Activated CD8-positive, alpha-beta memory T cell treated with anti-CD3 and anti-CD28 coated beads, Interleukin-2, amount 50 U/mL, for 24 hours (primary cell): ENCODE data around the gene AP1G2.

Source experiments
- DNase-seq: peaks from one replicate; pipeline ENCODE4 v3.0.0-alpha.2; 2020; ENCODE audit errors: extremely low read depth

Gene AP1G2

DNA sequence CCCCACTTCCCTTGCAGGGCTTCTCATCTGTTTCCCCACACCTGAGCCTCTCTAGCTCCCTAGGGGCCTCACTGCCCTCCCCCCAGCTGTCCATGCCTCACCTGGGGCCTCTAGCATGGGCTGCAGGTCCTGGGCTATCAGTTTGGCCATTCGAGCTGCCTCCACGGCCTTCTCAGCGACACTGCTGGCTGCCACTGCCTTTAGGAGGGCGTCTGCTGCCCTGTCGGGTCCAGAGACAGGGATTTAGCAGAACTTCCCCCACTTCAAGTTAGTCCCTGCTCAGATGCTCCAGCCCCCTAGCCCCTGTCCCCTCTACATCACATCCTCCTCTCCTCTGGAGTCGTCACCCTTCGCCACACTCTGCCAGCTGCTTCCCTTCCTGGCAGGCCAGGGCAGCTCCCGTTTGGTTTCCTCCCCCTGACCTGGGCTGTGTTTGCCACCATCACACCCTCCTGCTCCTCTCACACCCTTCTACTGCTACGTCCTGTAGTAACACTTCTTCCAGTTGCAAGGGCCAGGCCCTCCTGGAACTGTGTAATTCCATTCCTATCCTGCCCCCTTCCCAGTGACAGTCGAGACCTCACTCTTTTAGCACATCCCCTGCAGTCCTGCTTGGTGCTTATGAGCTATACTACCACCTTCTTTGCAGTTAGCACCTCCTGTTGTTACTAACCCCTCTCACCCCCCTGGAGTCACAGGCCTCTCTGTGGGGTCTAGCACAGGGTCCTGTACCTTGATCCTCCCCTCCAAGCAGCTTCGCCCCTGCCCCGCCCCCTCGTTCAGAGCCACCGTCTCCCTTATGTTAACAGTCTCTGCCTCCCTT lies 4.3 kb upstream of the AP1G2 start:
- DNase-seq, result no peak

GRCh38 chr14:23570806-23571483 lies 3.4 kb upstream of the AP1G2 start:
- DNase-seq, result no peak

- no peak for DNase-seq
Observed at GRCh38 chr14:23569443-23570151, 2.0 kb upstream of the AP1G2 start.

DNA sequence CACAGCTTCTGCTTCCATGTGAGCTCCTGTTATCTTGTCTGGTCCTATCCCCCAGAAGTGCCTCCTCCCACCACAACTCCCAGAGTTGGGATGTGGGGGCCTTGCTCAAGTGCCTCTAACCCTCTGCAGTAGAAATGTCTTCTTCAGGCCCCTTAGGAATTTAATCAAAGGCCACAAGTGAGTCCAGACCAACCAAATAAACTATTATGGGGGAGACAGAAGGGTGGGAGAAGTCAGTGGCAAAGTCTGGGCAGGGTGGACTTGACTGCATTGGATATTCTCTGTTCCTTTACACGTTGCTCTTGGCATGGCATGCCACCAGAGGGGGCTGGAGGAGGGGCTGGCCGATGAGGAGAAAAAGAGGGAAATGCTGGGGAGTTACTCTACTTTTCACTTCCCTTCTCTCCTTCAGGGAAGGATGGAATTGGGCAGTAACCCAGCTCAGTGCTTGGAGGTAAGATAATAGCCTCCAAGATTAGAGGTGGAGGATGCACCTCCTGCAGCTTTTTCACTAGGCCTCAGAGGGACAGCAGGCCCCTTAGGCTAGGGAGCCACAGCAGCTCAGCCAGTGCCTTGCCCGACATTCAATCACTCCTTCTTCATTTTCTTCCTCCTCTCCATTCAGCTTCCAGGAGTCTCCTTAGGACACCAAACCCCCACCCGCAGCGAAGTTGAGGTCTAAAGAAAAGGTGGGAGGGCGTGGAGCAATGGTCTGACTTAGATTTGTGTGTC lies 1.2 kb upstream of the AP1G2 start:
- DNase-seq, result no peak

GRCh38 chr14:23568021-23568599 lies 519 bp upstream of the AP1G2 start:
- no peak for DNase-seq

DNA sequence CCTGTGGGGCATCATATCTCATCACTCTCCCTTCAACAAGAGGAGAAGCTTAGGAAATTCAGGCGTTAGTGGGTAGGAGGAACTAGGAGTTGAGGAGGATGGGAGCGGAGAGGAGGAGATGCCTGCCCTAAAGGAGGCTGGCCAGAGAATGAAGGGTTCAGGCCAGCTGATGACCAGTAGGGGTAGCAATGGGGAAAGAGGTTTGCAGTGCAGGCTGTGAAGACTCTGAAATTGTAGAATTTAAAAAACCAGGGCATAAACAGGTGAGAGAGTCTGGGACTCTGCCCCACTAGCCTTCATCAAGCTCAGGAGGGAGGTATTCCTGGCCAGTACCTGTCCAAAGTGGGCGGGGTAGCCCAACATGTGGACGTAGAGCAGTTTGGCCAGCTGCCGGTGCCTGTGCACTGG lies 809 bp downstream of the AP1G2 start:
- no peak for DNase-seq

DNA sequence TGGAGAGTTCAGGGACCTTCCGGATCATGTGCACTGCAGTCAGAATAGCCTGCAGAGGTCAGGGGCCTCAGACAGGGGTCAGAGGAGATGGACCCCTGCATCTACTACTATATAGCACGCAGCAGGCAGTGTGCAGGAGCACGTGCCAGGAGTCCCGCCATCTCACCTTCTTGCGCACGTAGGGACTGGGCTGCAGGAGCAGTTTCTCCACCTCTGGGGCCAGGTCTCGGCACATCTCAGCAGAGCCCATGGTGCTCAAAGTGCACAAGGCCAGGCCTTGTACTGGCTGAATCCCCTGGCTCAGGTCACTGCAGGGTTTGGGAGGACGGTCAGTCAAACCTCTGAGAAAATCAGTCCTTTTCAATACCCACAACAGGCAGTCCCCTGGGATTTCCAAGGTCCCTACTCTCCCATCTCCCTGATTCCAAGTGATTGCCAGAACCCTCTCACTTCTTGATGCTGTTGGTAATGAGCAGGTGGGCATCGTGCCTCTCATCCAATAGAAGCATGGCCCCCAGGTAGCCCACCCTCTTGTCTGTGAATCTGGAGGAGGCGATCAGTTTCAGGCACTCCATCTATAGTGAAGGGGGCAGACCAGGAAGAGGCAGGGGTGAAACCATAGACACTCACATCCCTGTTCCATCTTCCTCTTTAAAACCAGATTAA lies 1.3 kb downstream of the AP1G2 start:
- DNase-seq, result no peak

DNA sequence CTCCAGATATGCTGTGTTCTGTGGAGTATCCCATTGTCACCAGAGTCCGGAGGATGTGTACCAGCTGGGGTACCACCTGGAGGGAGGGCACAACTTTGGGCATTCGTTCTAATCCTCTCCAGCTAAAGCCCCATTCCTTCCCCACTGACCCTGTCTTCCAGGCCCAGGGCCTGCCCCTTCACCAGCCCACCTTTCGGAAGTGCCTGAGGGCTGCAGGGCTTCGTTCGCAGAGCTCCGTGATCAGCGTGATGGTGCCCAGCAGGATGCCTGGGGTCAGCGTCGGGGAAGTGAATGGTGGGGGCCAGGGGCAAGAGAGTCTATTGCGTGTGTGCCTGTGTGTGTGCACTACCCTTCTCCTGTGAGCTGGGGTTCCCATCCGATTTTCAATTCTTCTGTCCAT lies 2.0 kb downstream of the AP1G2 start:
- DNase-seq, result no peak

DNA sequence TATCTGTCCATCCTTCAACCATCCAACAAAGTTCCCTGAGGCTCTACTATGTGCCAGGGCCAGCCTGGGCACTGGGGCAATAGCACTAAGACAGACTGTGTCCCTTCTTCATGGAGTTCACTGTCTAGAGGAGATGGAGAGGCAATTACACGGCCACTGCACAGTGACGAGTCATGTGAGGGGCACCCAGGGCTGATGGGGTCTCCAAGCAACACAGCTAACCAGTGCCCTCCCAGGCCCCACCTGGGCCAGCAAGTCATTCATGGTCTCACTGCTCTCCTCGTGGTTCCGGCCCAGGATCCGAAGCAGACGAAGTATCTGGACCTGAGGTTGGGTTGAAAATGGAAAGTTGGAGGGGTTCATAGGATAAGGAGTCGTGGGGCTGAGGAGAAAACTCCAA lies 2.7 kb downstream of the AP1G2 start:
- DNase-seq, result no peak

DNA sequence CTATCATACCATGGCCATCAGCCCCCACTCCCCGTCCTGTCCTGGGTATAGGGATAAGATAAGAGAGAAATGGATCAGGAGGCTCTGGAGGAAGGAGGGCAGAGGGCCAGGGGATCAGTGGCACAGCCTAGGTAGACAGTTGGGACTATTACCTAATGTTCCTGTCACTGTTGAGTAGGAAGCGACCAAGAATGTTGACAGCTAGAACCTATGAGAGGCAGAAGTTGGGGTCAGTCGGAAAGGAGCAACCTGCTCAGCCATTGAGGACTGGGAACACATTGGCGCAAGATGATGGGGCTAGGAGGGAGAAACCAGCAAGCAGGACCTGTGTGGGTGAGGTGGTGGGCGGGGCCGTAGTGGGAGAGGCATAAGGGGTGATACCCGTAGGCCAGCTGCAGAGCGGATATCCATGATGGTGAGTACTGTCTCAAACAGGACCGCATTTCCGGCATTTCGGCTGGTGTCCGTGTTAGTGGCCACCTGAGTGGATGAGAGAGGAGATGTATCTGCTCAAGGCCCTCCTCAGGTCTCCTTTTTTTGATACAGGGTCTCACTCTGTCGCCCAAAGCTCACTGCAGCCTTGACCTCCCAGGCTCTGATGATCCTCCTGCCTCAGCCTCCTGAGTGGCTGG lies 3.3 kb downstream of the AP1G2 start:
- no peak for DNase-seq

DNA sequence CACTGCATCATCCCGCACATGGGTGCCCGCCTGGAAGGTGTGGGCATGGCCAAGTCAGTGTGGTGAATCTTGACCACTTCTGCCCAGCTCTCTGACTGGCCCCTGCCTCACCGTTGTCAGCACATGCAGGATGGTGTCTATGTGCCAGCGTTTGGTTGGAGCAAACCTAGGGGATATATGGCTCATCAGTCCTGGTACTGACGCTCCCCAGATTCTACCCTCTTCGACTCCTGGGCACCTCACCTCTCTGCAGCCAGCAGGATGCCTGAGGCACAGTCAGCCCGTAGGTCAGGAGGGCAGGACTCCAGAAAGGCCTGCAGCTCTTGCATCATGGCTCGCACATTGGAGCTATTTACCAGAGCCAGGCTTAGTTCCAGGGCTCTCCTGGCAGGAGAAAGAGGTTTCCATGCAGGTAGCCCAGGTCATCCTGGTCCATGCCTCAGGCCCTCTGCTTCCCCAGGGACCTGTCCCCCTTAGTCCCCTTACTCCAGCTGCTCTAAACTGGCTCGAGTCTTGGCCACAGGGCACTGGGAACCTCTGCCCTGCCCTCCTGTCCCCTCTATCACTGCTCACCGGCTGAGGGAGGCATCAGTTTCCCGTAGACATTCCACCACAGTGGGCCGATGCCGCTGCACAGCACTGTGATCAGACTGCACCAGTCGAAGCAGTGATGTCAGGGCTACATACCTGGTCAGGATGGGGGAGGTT lies 4.0 kb downstream of the AP1G2 start:
- DNase-seq, result no peak

- no peak for DNase-seq
Observed at GRCh38 chr14:23562822-23563472, 4.6 kb downstream of the AP1G2 start.

DNA sequence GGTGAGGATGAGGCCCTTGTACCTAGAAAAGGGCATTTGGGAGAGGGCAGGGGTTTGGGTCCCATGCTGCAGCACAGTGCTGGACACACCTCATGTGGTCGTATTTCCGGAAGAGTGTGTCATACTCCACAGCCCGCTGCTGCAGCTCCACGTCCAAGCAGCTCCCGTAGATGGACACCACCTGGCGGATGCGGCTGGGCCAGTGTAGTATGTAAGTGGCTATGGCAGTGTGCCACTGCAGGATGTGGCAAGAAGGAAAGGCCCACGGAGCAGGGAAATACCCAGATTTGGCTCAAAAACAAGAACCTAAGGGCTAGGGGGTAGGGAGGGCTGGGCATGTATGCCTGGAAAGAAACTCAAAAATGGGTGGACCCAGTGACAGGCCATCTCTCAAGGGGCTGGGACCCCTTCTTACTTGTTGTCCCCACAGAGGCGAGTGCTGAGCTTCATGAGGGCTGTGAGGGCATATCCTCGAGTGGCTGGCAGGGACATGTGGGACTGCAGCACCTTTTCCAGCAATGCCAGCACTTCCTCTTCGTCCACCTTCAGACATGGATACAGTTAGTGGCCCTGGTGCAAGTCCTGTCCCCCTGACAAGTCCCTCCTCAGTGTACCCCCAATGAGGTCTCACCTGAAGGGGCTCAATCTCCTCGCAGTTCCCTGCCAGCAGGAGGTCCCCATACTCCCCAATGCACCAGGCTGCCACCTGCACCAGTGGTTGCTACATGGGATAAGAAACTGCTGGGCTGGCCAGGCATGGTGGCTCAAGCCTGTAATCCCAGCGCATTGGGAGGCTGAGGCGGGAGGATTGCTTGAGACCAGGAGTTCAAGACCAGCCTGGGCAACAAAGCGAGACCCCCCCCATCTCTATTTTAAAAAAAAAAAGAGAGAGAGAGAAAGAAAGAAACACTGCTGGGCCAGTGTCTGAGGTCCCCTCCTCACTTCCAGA lies 5.4 kb downstream of the AP1G2 start:
- DNase-seq, result no peak

- no peak for DNase-seq
Observed at GRCh38 chr14:23561259-23561658, 6.3 kb downstream of the AP1G2 start.

DNA sequence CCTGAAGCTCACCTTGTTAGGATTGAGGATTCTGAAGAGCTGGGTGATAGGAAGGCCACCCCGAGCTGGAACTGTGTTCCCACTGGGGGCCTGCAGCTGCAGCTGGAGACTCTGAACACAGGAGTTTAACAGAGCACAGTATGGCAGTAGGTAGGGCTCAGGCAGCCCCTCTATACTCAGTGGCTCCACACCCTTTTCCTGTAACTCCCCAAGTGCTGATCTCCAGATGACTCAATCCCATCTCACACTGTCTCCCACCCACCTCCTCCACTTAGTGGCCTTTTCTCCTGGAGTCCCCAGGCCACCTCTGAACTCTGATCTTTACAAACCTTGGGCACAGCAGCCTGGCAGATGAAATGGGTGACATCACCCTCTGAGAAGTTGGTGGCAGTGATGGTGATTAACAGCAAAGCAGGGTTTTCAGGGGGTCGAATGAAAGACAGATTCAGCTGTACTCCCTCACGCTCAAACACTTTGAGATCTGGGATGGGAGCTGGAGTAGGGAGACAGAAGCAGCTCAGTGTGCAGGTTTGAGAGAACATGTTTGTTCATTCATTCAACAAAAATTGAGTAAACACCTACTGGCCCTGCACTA lies 7.6 kb downstream of the AP1G2 start:
- no peak for DNase-seq

DNA sequence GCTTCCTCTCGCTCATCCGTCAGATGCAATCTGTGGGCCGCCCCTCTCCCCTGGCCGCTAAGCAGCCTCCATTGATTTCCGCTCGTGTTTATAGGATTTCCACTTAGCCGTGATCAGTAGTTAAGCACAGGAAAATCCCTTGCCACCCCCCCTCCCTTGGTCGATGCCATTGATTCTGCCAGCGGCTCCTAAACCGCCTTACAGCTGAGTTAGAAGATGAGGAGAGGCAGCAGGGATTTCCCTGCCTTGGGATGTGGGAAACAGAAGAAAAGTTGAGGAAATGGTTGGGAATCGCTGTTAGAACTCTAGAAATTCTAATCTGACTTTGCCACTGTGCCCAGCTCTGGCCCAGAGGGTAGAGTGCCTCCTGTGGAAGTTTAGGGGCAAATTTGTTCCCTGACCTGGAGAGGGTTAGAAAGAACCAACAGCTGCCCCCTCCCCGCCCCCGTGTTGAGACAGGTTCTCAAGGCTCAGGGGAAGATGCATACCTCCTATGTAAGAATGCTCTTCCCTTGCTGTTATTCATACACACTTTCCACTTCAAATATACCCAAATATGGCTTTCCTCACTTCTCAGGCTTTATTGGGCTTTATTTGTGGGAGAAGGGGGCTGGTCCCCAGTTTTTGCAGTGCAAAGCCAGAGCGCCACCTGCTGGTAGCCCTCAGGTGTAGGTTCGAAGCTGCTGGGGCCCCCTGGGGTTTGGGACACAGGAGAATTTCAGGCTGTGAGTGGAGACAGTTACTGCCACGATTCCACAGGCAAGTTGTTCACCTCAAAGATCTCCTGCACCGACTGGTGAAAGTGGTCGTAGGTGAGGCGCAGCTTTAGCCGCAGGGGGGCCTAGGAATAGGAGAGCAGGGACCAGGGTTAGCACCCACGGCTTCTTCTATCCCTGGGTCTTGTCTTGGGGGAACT lies 8.3 kb downstream of the AP1G2 start:
- no peak for DNase-seq
